B cell (primary cell): ENCODE data around the gene MRPL10.

Experiments
- CTCF ChIP-seq: fragments of 200-600 bp; IDR thresholded peaks from one replicate; pipeline ENCODE4 v1.8.0; 2022; ENCODE audit warnings: antibody characterized with exemption, mild to moderate bottlenecking
- EZH2 ChIP-seq: IDR thresholded peaks from 2 replicates; pipeline ENCODE4 v1.6.1; 2012; ENCODE audit warnings: borderline replicate concordance, low read depth, mild to moderate bottlenecking, moderate library complexity, low read length; ENCODE audit not compliant: insufficient read depth, poor library complexity, severe bottlenecking

- TF ChIP-seq CTCF, result no peak
- TF ChIP-seq EZH2, result no peak
These were observed 38.7 kb upstream of the MRPL10 start for GRCh38 chr17:47870056-47870455.
